ENCODE data around the gene SYNE1. TPM values are rescaled to one million over a fixed set of nuclear protein-coding genes. Genes with fewer than 3 reads are reported as not detected.

The SYNE1 gene
- total RNA-seq, 1 donor from 2014 or later: 6.0 TPM

GRCh38 chr6:152087701-152088100 is 549.5 kb downstream of the SYNE1 start:
- H3K27ac Mint-ChIP-seq: no peak overlapping the region
- H3K4me1 Mint-ChIP-seq: no peaks in the 10 kb centered on the region
- Histone ChIP-seq H4K20me1 (ENCODE audit: low read depth) (no peaks in the 10 kb centered on the region), H3K4me2 (no peak overlapping the region), H2AFZ (replicated peaks) (no peak overlapping the region), H3K9ac (no peak overlapping the region), H3K27ac (no peak overlapping the region), H3K4me1 (no peaks in the 10 kb centered on the region), H3K9me3 (ENCODE audit: low read depth) (no peaks in the 10 kb centered on the region), H3K27me3 (no peaks in the 10 kb centered on the region), H3F3A (ENCODE audit: low read depth) (no peaks in the 10 kb centered on the region), H3K4me3 (no peak overlapping the region), H3K36me3 (no peaks in the 10 kb centered on the region), H3K79me2 (ENCODE audit: low read depth) (no peaks in the 10 kb centered on the region)
- DNase-seq (ENCODE audit: low spot score): no peak
- H3K27me3 Mint-ChIP-seq (ENCODE audit: insufficient read depth, low read depth): no peaks in the 10 kb centered on the region
- H3K36me3 Mint-ChIP-seq: no peaks in the 10 kb centered on the region
- H3K4me3 Mint-ChIP-seq: no peak overlapping the region
- H3K9me3 Mint-ChIP-seq: peaks cover 4% of the 10 kb centered on the region
- TF ChIP-seq CTCF (IDR thresholded peaks at IDR 0.05) (no peak), EZH2phosphoT487 (IDR thresholded peaks at IDR 0.05) (no peak), EZH2 (IDR thresholded peaks at IDR 0.05) (no peak)

DNA sequence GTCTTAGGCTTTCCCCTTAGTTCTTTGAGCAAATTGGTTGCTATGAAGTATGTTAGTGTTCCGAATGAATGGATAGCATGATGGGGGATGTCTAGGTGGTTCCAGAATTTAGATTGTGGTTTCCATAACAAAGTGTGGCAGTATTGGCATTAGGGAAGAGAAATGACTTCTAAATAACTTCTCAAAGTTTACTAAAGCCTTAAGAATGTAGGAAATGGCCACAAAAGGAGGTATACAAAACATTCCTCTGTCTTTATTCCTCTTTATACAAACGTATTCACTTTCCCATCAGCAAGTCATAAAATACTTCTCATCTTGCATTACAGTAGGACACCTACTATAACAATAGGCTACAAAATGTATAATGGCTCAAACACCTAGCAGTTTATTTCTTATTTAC is 550.1 kb downstream of the SYNE1 start:
- Histone ChIP-seq H3F3A (ENCODE audit: low read depth) (no peaks in the 10 kb centered on the region), H3K4me2 (no peak overlapping the region), H3K9ac (no peak overlapping the region), H3K36me3 (no peaks in the 10 kb centered on the region), H3K27ac (no peak overlapping the region), H3K4me3 (no peak overlapping the region), H2AFZ (replicated peaks) (no peak overlapping the region), H3K79me2 (ENCODE audit: low read depth) (no peaks in the 10 kb centered on the region), H3K4me1 (no peaks in the 10 kb centered on the region), H4K20me1 (ENCODE audit: low read depth) (no peaks in the 10 kb centered on the region), H3K9me3 (ENCODE audit: low read depth) (no peaks in the 10 kb centered on the region), H3K27me3 (no peaks in the 10 kb centered on the region)
- Mint-ChIP-seq H3K4me3 (no peak overlapping the region), H3K27ac (no peak overlapping the region), H3K36me3 (no peaks in the 10 kb centered on the region), H3K4me1 (no peaks in the 10 kb centered on the region), H3K9me3 (peaks cover 8% of the 10 kb centered on the region), H3K27me3 (ENCODE audit: insufficient read depth, low read depth) (no peaks in the 10 kb centered on the region)
- TF ChIP-seq EZH2 (IDR thresholded peaks at IDR 0.05): no peak
- no peak for TF ChIP-seq CTCF (IDR thresholded peaks at IDR 0.05)
- no peak for DNase-seq (ENCODE audit: low spot score)

DNA sequence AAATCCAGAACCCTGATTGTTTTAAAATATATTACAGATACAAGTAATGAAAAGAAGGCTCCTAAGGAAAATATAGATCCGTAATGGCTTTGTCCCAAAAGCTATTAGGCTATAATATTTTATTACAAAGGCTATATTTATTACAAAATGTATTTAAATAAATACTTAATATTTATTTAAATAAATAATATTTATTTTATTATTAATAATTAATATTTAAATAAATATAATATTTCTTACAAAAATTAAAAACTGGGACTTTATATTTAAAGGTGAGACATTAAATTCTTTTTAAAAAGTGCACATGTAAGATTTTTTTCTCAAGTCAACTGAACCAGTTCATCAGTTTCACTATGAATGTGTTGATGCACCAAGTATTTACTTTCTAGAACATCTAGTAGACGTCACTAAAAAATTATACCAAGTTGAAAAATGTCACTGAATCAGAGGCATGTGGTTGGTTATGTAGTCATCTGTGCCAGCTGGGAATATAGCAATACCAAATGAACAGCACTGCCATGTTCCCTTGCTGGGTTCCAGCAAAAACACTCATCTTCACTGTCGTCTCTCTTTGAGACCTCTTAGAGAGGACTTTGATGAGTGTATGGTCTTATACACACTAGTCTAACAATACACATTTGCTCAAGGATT is 550.8 kb downstream of the SYNE1 start:
- H3K4me1 Mint-ChIP-seq: no peaks in the 10 kb centered on the region
- Histone ChIP-seq H3K27ac (no peak overlapping the region), H3K4me2 (no peak overlapping the region), H3K79me2 (ENCODE audit: low read depth) (no peaks in the 10 kb centered on the region), H3K4me3 (no peak overlapping the region), H3K36me3 (no peaks in the 10 kb centered on the region), H2AFZ (replicated peaks) (no peak overlapping the region), H3K27me3 (no peaks in the 10 kb centered on the region), H4K20me1 (ENCODE audit: low read depth) (no peaks in the 10 kb centered on the region), H3F3A (ENCODE audit: low read depth) (no peaks in the 10 kb centered on the region), H3K9me3 (ENCODE audit: low read depth) (no peaks in the 10 kb centered on the region), H3K9ac (no peak overlapping the region), H3K4me1 (no peaks in the 10 kb centered on the region)
- H3K9me3 Mint-ChIP-seq: peaks cover 8% of the 10 kb centered on the region
- H3K36me3 Mint-ChIP-seq: no peaks in the 10 kb centered on the region
- H3K27me3 Mint-ChIP-seq (ENCODE audit: insufficient read depth, low read depth): no peaks in the 10 kb centered on the region
- H3K27ac Mint-ChIP-seq: no peak overlapping the region
- H3K4me3 Mint-ChIP-seq: no peak overlapping the region
- no peak for DNase-seq (ENCODE audit: low spot score)
- TF ChIP-seq CTCF (IDR thresholded peaks at IDR 0.05) (no peak), EZH2 (IDR thresholded peaks at IDR 0.05) (no peak), EZH2phosphoT487 (IDR thresholded peaks at IDR 0.05) (no peak)

Data from neural progenitor cell (in vitro differentiated cells).